RWPE1 (cell line): Measurements from ENCODE around the gene VGLL1.

Experiments
- CTCF ChIA-PET: fragments of 350-600 bp; sonication (Branson Sonifier 250); formaldehyde crosslinking; extraction: SDS; loops from one replicate; lab custom pipeline; 2021; lab: Yijun Ruan, JAX
- POLR2A ChIA-PET: fragments of 400-600 bp; formaldehyde crosslinking; extraction: SDS; loops from one replicate; lab custom pipeline; 2020; ENCODE audit warnings: antibody characterized with exemption; ENCODE audit not compliant: low non-redundant PET; lab: Yijun Ruan, JAX
- DNase-seq: peaks from one replicate; pipeline ENCODE4 v3.0.0; 2012; ENCODE audit warnings: low spot score
- H3K27ac ChIP-seq: fragments of 450-650 bp; 2 replicates; pipeline ENCODE4 v1.5.1; 2017
- CTCF ChIP-seq: fragments of 450-650 bp; conservative IDR thresholded peaks from 2 replicates; pipeline ENCODE4 v1.5.1; 2017; ENCODE audit warnings: low read depth, mild to moderate bottlenecking

VGLL1 gene

GRCh38 chrX:136528645-136529315, 3.2 kb upstream of the VGLL1 start:
- ChIA-PET CTCF (no interaction called here), POLR2A (no interaction called here)
- DNase-seq = no peak
- no peak overlapping the region for H3K27ac ChIP-seq
- no peak for TF ChIP-seq CTCF

DNA sequence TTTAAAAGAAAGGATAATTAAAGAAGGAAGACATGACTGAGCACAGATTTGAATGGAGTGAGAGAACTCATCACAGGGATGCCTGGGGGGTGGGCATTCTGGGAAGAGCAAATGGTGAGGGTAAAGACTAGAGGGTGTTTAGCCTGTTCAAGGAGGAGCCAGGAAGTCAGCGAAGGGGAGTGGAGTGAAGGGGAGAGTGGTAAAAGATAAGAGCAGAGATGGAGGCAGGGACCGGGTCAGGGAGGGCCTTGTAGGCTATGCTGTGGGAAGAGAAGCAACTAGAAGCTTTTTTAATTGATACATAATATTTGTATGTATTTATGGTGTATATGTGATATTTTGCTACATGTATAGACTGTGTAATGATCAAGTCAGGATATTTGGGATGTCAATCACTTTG, 2.2 kb upstream of the VGLL1 start:
- CTCF ChIA-PET = interaction anchor here (0.6 kb wide), 1 partner anchor 311 kb away, joined by 5 read pairs; no protein-coding TSS in a partner anchor
- no peak overlapping the region for H3K27ac ChIP-seq
- TF ChIP-seq CTCF = no peak
- POLR2A ChIA-PET = no interaction called here
- DNase-seq = no peak

GRCh38 chrX:136534131-136534530, 2.1 kb downstream of the VGLL1 start:
- CTCF ChIA-PET = no interaction called here
- POLR2A ChIA-PET = no interaction called here
- H3K27ac ChIP-seq = no peak overlapping the region
- no peak for DNase-seq
- no peak for TF ChIP-seq CTCF

DNA sequence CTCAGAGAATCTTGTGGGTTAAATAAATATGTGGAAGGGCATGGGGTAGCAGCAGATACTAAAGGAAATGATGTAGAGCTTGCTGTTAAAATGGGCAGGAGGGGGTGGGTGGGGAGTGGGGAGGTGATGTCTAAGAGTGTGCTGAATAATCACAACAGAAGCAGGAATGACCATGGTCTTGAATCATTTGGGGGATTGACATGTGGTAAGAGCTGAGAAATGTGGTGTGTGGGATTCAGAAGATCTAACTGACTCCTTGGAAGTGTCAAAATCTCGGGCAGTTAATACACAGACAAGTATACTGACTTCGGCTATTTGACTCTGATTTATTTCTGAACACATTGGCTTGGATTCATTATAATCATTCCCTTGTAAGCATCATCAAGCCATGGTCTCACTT, 6.8 kb downstream of the VGLL1 start:
- DNase-seq = no peak
- TF ChIP-seq CTCF = no peak
- ChIA-PET POLR2A (no interaction called here), CTCF (no interaction called here)
- H3K27ac ChIP-seq = no peak overlapping the region

DNA sequence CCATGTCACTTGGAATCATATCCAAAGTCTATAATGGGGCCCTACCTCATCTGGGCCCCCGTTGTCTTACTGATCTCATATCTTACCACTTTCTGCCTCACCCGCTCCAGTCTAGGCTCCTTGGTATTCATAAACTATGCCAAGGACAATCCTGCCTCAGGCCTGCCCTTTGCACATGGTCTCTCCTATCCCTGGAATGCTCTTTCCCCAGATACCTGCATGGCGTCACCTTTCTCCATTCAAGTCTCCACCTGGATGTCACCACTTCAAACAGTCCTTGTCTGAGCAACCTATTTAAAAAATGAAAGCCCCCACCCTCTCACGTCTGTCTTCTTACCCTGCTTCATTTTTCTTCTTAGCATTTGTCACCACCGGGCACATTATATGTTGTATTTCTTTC, 8.2 kb downstream of the VGLL1 start:
- no peak overlapping the region for H3K27ac ChIP-seq
- ChIA-PET POLR2A (no interaction called here), CTCF (no interaction called here)
- no peak for TF ChIP-seq CTCF
- no peak for DNase-seq

DNA sequence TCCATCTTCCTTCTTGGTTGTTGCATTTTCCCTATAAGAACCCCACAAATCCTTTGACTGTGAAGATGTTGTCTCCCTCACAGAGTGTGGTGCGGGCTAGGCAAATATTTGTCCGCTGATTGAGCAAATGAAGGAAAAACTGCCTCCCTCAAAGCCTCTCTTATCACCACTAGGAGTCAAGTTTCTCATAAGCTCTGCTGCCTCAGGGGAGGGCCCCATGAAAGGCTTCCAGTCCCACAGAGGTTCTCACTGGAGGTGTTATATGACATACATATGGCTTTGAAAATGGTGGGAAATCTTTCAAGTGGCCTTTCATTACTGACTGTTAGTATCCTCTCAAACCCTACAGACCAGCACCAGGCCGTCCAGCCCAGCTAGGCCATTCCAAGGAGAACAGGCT, 9.3 kb downstream of the VGLL1 start:
- TF ChIP-seq CTCF = no peak
- POLR2A ChIA-PET = no interaction called here
- no peak for DNase-seq

More for the DNA sequence above, 9.3 kb downstream of the VGLL1 start:
- no peak overlapping the region for H3K27ac ChIP-seq
- CTCF ChIA-PET = interaction anchor here (0.5 kb wide), 1 partner anchor 109 kb away, joined by 3 read pairs; no protein-coding TSS in a partner anchor
